HEK293 (cell line): Measurements from ENCODE around the gene CIAO2B.

Experiments used
- CTCF ChIP-seq: fragments of 450-650 bp; formaldehyde crosslinking; IDR thresholded peaks from 2 replicates; pipeline ENCODE4 v1.5.1; 2016; ENCODE audit warnings: missing biosample characterization, missing genetic modification characterization
- KLF1 ChIP-seq: fragments of 450-650 bp; formaldehyde crosslinking; IDR thresholded peaks from 2 replicates; pipeline ENCODE4 v1.5.1; 2016; ENCODE audit warnings: missing biosample characterization, missing genetic modification characterization
- PRDM2 ChIP-seq: fragments of 450-650 bp; formaldehyde crosslinking; IDR thresholded peaks from 2 replicates; pipeline ENCODE4 v1.5.1; 2016; ENCODE audit warnings: missing biosample characterization, missing genetic modification characterization, borderline replicate concordance
- REST ChIP-seq: fragments of 450-650 bp; formaldehyde crosslinking; IDR thresholded peaks from 2 replicates; pipeline ENCODE4 v1.5.1; 2016; ENCODE audit warnings: missing biosample characterization, missing genetic modification characterization
- SP2 ChIP-seq: fragments of 450-650 bp; formaldehyde crosslinking; IDR thresholded peaks from 2 replicates; pipeline ENCODE4 v1.5.1; 2016; ENCODE audit warnings: missing biosample characterization, missing genetic modification characterization
- SP7 ChIP-seq: fragments of 450-650 bp; formaldehyde crosslinking; IDR thresholded peaks from 2 replicates; pipeline ENCODE4 v1.5.1; 2016; ENCODE audit warnings: missing biosample characterization, missing genetic modification characterization
- TCF7L2 ChIP-seq: IDR thresholded peaks from 2 replicates; pipeline ENCODE4 v1.6.1; 2011; ENCODE audit warnings: low read depth, mild to moderate bottlenecking, inconsistent platforms, low read length, moderate library complexity, borderline replicate concordance
- ZBTB8A ChIP-seq: fragments of 450-650 bp; formaldehyde crosslinking; IDR thresholded peaks from 2 replicates; pipeline ENCODE4 v1.5.1; 2016; ENCODE audit warnings: missing biosample characterization, missing genetic modification characterization
- ZNF274 ChIP-seq, 2 experiments: fragments of 200-500 bp in 1 of 2; fragments of 450-650 bp in 1 of 2; sonication (Bioruptor generic) in 1 of 2; formaldehyde crosslinking in 1 of 2; IDR thresholded peaks; 2 replicates each; pipeline versions ENCODE4 v1.5.1 to v1.6.1; 2014 to 2016; ENCODE audit warnings: borderline replicate concordance in 1 of 2, inconsistent platforms in 1 of 2, low read length in 1 of 2, missing biosample characterization in 1 of 2, missing genetic modification characterization in 1 of 2
- ZNF423 ChIP-seq: fragments of 450-650 bp; formaldehyde crosslinking; IDR thresholded peaks from 2 replicates; pipeline ENCODE4 v1.5.1; 2016; ENCODE audit warnings: missing biosample characterization, missing genetic modification characterization
- ZSCAN23 ChIP-seq: fragments of 450-650 bp; formaldehyde crosslinking; IDR thresholded peaks from 2 replicates; pipeline ENCODE4 v1.5.1; 2016; ENCODE audit warnings: missing biosample characterization, missing genetic modification characterization

- no peak for TF ChIP-seq SP2 (tag by site-specific recombination)
- no peak for TF ChIP-seq ZBTB8A (tag by site-specific recombination)
- TF ChIP-seq CTCF (tag by site-specific recombination), result no peak
- TF ChIP-seq ZSCAN23 (tag by site-specific recombination), result no peak
- TF ChIP-seq PRDM2 (tag by site-specific recombination), result no peak
- TF ChIP-seq ZNF274 (IDR thresholded peaks at IDR 0.05; ENCODE audit: low read length), result no peak
- no peak for TF ChIP-seq ZNF274 (tag by site-specific recombination; IDR thresholded peaks at IDR 0.05; ENCODE audit: borderline replicate concordance)
- no peak for TF ChIP-seq TCF7L2
- TF ChIP-seq REST (tag by site-specific recombination), result no peak
- TF ChIP-seq ZNF423 (tag by site-specific recombination), result no peak
- no peak for TF ChIP-seq KLF1 (tag by site-specific recombination)
- TF ChIP-seq SP7 (tag by site-specific recombination), result no peak
Observed at GRCh38 chr16:66937725-66938337, 3.6 kb upstream of the CIAO2B start.
